ENCODE data around the gene ZNF283.

Gene ZNF283

GRCh38 chr19:43789029-43789428 is 38.1 kb upstream of the ZNF283 start:
- no peak for TF ChIP-seq GATA3 (IDR thresholded peaks at IDR 0.05; ENCODE audit: low read depth, low read length)
- TF ChIP-seq GATA2 (IDR thresholded peaks at IDR 0.05; ENCODE audit: low read depth, low read length), result no peak

GRCh38 chr19:43790587-43790986 is 36.5 kb upstream of the ZNF283 start:
- TF ChIP-seq GATA2 (IDR thresholded peaks at IDR 0.05; ENCODE audit: low read depth, low read length), result no peak
- TF ChIP-seq GATA3 (IDR thresholded peaks at IDR 0.05; ENCODE audit: low read depth, low read length), result no peak

DNA sequence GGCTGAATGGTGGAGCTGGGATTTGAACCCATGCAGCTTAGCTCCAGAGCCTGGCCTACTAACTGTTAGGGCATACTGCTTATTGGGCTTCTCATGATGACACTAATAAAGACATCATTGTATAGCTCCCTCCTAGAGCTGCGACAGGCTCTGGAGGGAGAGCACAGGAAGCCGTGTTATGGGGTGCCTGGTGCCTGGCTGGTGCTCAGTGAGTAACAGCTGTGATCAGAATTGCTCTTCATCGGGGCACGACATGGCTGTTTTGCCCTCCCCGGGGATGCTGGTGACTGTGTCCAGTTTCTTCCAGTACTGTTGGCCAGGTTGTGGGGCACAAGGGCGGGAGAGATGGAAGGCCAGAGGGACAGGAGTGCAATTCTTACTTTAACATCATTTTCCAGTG is 30.0 kb upstream of the ZNF283 start:
- TF ChIP-seq GATA2 (IDR thresholded peaks at IDR 0.05; ENCODE audit: low read depth, low read length), result no peak
- no peak for TF ChIP-seq GATA3 (IDR thresholded peaks at IDR 0.05; ENCODE audit: low read depth, low read length)

DNA sequence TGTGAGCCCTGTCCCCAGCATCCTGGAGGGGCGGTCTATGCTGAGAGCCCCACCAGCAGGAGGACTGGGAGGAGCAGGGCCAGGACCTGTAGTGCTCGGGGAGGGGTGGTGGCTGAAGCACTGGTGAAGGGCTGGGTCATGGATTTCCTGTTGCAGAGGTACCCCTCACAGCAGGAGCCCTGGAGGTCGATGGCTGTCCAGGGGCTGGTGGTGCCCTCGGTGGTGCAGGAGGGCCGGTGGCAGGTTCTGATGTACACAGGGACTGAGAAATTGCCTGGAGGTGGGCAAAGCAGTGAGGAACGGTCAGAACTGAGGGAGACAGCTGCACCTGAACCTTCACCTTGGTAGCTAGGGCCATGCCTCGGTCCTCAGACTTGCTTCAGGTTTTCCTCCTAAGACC is 29.6 kb upstream of the ZNF283 start:
- TF ChIP-seq GATA3 (IDR thresholded peaks at IDR 0.05; ENCODE audit: low read depth, low read length) (no peak), GATA2 (IDR thresholded peaks at IDR 0.05; ENCODE audit: low read depth, low read length) (no peak)

GRCh38 chr19:43798026-43798545 is 29.0 kb upstream of the ZNF283 start:
- TF ChIP-seq GATA2 (IDR thresholded peaks at IDR 0.05; ENCODE audit: low read depth, low read length) (no peak), GATA3 (IDR thresholded peaks at IDR 0.05; ENCODE audit: low read depth, low read length) (no peak)

DNA sequence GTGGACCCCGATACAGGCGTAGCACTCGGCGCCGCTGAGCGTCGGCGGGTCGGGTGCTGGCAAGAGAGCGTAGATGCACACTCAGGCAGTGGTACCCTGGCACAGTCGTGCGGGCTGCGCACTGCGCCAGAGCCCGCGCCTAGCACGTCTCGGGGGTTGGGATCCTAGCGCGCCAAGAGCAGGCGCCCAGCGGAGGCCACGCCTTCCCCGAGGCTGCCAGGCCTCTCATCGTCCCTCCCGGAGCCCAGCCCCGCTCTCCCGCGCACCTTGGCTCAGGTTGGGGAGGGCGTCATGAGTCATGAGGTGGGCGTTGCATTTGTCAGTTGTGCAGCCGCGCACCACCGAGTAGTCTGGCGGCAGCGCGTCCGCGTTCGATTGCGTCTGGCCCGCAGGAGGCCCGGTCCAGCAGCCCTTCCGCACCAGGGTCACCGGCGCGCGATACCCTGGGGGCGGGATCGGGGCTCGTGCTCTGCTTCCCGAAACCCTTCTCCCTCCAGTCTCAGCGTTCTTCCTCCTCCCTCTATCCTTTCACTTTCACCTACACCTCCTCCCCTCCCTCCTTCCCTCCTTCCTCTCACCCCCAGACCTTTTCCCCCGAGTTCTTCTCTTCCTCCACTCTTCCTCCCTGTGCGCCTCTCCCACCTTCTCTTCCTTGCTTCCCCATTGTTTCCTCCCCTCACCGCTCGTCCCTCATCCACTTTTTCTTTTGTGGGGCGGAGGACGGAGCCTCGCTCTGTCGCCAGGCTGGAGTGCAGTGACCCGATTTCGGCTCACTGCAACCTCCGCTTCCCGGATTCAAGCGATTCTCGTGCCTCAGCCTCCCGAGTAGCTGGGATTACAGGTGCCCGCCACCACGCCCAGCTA is 28.3 kb upstream of the ZNF283 start:
- TF ChIP-seq GATA3 (IDR thresholded peaks at IDR 0.05; ENCODE audit: low read depth, low read length), result no peak
- TF ChIP-seq GATA2 (IDR thresholded peaks at IDR 0.05; ENCODE audit: low read depth, low read length), result no peak

DNA sequence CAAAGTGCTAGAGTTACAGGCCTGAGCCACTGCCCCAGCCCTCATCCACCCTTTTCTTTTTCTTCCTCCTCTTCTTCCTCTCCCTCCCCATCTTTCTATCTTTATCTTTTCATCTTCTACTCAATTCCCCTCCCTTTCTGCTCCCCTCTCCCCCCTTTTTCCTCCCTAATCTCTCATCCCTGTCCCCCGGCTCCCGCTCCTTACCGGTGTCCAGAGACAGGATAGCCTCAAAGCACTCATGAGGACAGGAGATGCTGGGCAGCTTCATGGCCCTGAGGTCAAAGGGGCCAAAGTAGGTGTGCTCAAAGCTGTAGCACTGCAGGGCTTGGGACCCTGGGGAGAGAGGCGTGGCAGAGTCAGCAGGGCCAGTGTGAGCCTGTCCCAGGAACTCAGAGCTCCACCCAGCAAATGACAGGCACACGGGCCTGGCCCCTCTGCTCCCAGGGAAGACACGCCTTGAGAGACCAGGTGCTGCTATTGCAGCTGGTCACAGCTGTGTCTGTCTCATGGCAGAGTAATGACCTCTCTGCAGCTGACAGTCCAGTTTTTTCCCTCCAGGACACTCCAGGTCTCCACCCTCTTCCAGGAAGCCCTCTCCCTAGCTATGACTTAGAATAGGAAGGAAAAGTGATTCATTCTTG is 27.5 kb upstream of the ZNF283 start:
- TF ChIP-seq GATA3 (IDR thresholded peaks at IDR 0.05; ENCODE audit: low read depth, low read length) (no peak), GATA2 (IDR thresholded peaks at IDR 0.05; ENCODE audit: low read depth, low read length) (no peak)

DNA sequence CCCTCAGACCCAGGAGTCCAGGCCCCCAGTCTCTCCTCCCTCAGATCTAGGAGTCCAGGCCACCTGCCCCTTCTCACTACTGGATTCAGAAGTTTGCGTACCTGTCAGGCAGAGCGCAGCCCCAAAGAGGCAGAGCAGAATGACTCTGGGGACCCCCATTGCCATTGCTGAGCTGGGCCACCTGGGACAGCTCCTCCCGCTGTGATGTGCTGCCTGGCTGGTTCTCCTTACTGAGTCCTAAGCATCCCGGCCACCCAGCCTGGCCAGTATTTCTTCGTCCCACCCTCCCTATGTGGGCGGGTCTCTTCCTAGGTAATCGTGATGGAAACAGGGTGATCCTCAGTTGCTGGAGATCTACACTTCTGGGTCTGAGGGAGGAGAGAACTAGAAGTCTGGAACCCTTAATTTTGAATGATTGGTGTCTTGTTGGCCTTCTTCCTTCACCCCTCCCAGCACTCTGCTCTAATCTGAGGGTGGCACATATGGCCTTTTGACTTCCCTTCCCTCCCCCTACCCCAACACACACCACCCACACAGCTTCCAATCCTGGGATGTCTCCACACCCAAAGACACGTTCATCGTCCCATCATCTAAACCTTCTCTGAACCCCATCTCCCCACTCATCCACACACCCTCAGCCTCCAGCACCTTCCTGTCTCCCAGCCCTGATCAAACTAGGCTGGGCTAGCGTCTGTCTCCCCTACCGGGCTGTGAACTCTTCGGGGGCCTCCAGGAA is 24.7 kb upstream of the ZNF283 start, which contains the start of gene LYPD5:
Gene LYPD5, minus strand, starts transcription at position 232 of the 736 bp plus-strand sequence. Its CDS starts 67 bp downstream, at position 165.
- TF ChIP-seq GATA2 (IDR thresholded peaks at IDR 0.05; ENCODE audit: low read depth, low read length), result no peak
- TF ChIP-seq GATA3 (IDR thresholded peaks at IDR 0.05; ENCODE audit: low read depth, low read length), result no peak

GRCh38 chr19:43804432-43804831 is 22.7 kb upstream of the ZNF283 start:
- TF ChIP-seq GATA3 (IDR thresholded peaks at IDR 0.05; ENCODE audit: low read depth, low read length), result no peak
- TF ChIP-seq GATA2 (IDR thresholded peaks at IDR 0.05; ENCODE audit: low read depth, low read length), result no peak

GRCh38 chr19:43806848-43807247 is 20.3 kb upstream of the ZNF283 start:
- TF ChIP-seq GATA2 (IDR thresholded peaks at IDR 0.05; ENCODE audit: low read depth, low read length) (no peak), GATA3 (IDR thresholded peaks at IDR 0.05; ENCODE audit: low read depth, low read length) (no peak)

GRCh38 chr19:43807651-43808050 is 19.5 kb upstream of the ZNF283 start:
- no peak for TF ChIP-seq GATA3 (IDR thresholded peaks at IDR 0.05; ENCODE audit: low read depth, low read length)
- TF ChIP-seq GATA2 (IDR thresholded peaks at IDR 0.05; ENCODE audit: low read depth, low read length), result no peak

GRCh38 chr19:43809762-43810696 is 17.1 kb upstream of the ZNF283 start:
- no peak for TF ChIP-seq GATA3 (IDR thresholded peaks at IDR 0.05; ENCODE audit: low read depth, low read length)
- no peak for TF ChIP-seq GATA2 (IDR thresholded peaks at IDR 0.05; ENCODE audit: low read depth, low read length)

- TF ChIP-seq GATA3 (IDR thresholded peaks at IDR 0.05; ENCODE audit: low read depth, low read length) (no peak), GATA2 (IDR thresholded peaks at IDR 0.05; ENCODE audit: low read depth, low read length) (no peak)
Observed at GRCh38 chr19:43811837-43812236, 15.3 kb upstream of the ZNF283 start.

Measured in SH-SY5Y (cell line).